Measurements from ENCODE around the gene SSBP2. TPM values are rescaled to one million over a fixed set of nuclear protein-coding genes. Genes with fewer than 3 reads are reported as not detected.

The SSBP2 gene
- polyA plus RNA-seq, 3 donors from 2014 or later, result 28.4 to 90.8 (median 34.2) TPM

Other genes with a start within 250 kb of the SSBP2 start
- 10 to 100 TPM; 11.1 to 14.4 (median 12.5) TPM for gene ATG10, start 220.9 kb upstream of the SSBP2 start, polyA plus RNA-seq

Measured in immature natural killer cell (primary cell).